ENCODE measurements around the gene SCN8A.
"Not testable (repeated sequence)": the region's sequence is repeated elsewhere in the genome, so short reads cannot be mapped to it uniquely, and the experiment has no call there.

Gene SCN8A

GRCh38 chr12:51601241-51601640 lies 10.2 kb downstream of the SCN8A start:
- Histone ChIP-seq H3K4me3 (replicated peaks; ENCODE audit: insufficient read depth, low read length) (no peak overlapping the region), H3K27ac (replicated peaks) (no peak overlapping the region), H3K27me3 (ENCODE audit: insufficient read depth, poor library complexity, severe bottlenecking) (peaks cover 34% of the 10 kb centered on the region)
- no peak for DNase-seq (ENCODE audit: low read depth in 1 of 2, low spot score in 1 of 2)
- no peak for TF ChIP-seq GABPA (IDR thresholded peaks at IDR 0.05; ENCODE audit: low read depth)
- TF ChIP-seq CTCF (IDR thresholded peaks at IDR 0.05; ENCODE audit: insufficient read depth, low read length), result no peak
- no peak for TF ChIP-seq REST (IDR thresholded peaks at IDR 0.05; ENCODE audit: insufficient replicate concordance, low read depth)
- TF ChIP-seq POLR2AphosphoS5 (IDR thresholded peaks at IDR 0.05; ENCODE audit: low read depth), result no peak
- TF ChIP-seq SPI1 (IDR thresholded peaks at IDR 0.05; ENCODE audit: borderline replicate concordance, low read depth), result no peak

DNA sequence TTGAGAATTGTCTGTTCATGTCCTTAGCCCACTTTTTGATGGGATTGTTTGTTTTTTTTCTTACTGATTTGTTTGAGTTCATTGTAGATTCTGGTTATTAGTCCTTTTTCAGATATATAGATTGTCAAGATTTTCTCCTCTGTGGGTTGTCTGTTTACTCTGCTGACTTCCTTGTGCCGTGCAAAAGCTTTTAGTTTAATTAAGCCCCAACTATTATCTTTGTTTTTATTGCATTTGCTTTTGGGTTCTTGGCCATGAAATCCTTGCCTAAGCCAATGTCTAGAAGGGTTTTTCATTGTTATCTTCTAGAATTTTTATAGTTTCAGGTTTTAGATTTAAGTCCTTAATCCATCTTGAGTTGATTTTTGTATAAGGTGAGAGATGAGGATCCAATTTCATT lies 14.9 kb downstream of the SCN8A start:
- not testable (repeated sequence) for H3K27ac ChIP-seq (replicated peaks); DNase-seq (ENCODE audit: low read depth in 1 of 2, low spot score in 1 of 2); H3K4me3 ChIP-seq (replicated peaks; ENCODE audit: insufficient read depth, low read length)
- peaks cover 11% of the 10 kb centered on the region for H3K27me3 ChIP-seq (ENCODE audit: insufficient read depth, poor library complexity, severe bottlenecking)

- DNase-seq (ENCODE audit: low read depth in 1 of 2, low spot score in 1 of 2); H3K27me3 ChIP-seq (ENCODE audit: insufficient read depth, poor library complexity, severe bottlenecking); H3K4me3 ChIP-seq (replicated peaks; ENCODE audit: insufficient read depth, low read length); H3K27ac ChIP-seq (replicated peaks): not testable (repeated sequence)
Observed at GRCh38 chr12:51607197-51607596, 16.2 kb downstream of the SCN8A start.

GRCh38 chr12:51620448-51620847 lies 29.4 kb downstream of the SCN8A start:
- TF ChIP-seq POLR2AphosphoS5 (IDR thresholded peaks at IDR 0.05; ENCODE audit: low read depth) (no peak), CTCF (IDR thresholded peaks at IDR 0.05; ENCODE audit: insufficient read depth, low read length) (no peak), GABPA (IDR thresholded peaks at IDR 0.05; ENCODE audit: low read depth) (no peak), REST (IDR thresholded peaks at IDR 0.05; ENCODE audit: insufficient replicate concordance, low read depth) (no peak), SPI1 (IDR thresholded peaks at IDR 0.05; ENCODE audit: borderline replicate concordance, low read depth) (no peak)

GRCh38 chr12:51621156-51621922 lies 30.3 kb downstream of the SCN8A start:
- peaks cover 11% of the 10 kb centered on the region for H3K27me3 ChIP-seq (ENCODE audit: insufficient read depth, poor library complexity, severe bottlenecking)
- DNase-seq (ENCODE audit: low read depth in 1 of 2, low spot score in 1 of 2), result no peak
- H3K27ac ChIP-seq (replicated peaks), result no peak overlapping the region
- no peak for TF ChIP-seq POLR2AphosphoS5 (IDR thresholded peaks at IDR 0.05; ENCODE audit: low read depth)
- TF ChIP-seq REST (IDR thresholded peaks at IDR 0.05; ENCODE audit: insufficient replicate concordance, low read depth), result no peak
- no peak for TF ChIP-seq CTCF (IDR thresholded peaks at IDR 0.05; ENCODE audit: insufficient read depth, low read length)
- TF ChIP-seq SPI1 (IDR thresholded peaks at IDR 0.05; ENCODE audit: borderline replicate concordance, low read depth), result no peak
- no peak for TF ChIP-seq GABPA (IDR thresholded peaks at IDR 0.05; ENCODE audit: low read depth)
- H3K4me3 ChIP-seq (replicated peaks; ENCODE audit: insufficient read depth, low read length), result no peak overlapping the region

More at GRCh38 chr12:51620448-51620847, 29.4 kb downstream of the SCN8A start:
- no peak overlapping the region for H3K27ac ChIP-seq (replicated peaks)
- no peak overlapping the region for H3K4me3 ChIP-seq (replicated peaks; ENCODE audit: insufficient read depth, low read length)
- DNase-seq (ENCODE audit: low read depth in 1 of 2, low spot score in 1 of 2), result no peak
- H3K27me3 ChIP-seq (ENCODE audit: insufficient read depth, poor library complexity, severe bottlenecking), result peaks cover 10% of the 10 kb centered on the region

Data from HL-60 (cell line).